Testis (tissue), 3 donors: ENCODE results near the gene JSRP1. TPM values are rescaled to one million over a fixed set of nuclear protein-coding genes. Genes with fewer than 3 reads are reported as not detected.
A peak's percentile ranks its signal among the peaks of the same experiment; 100 is the strongest.

Source experiments
- DNase-seq: peaks from one replicate; pipeline ENCODE4 v3.0.0-alpha.2; 2019
- H3K27ac ChIP-seq, 2 donors: fragments of 200-600 bp; sonication (generic); one replicate each; pipeline ENCODE4 v1.5.1; 2019
- H3K27me3 ChIP-seq: fragments of 200-600 bp; sonication (generic); one replicate; pipeline ENCODE4 v1.5.1; 2019
- H3K36me3 ChIP-seq: fragments of 200-600 bp; sonication (generic); one replicate; pipeline ENCODE4 v1.5.1; 2017; ENCODE audit warnings: low read depth; ENCODE audit errors: missing control alignments
- H3K4me1 ChIP-seq: fragments of 200-600 bp; sonication (generic); one replicate; pipeline ENCODE4 v1.5.1; 2019
- H3K4me3 ChIP-seq, 2 donors: fragments of 200-600 bp; sonication (generic); one replicate each; pipeline ENCODE4 v1.5.1; 2017 to 2019
- H3K9me3 ChIP-seq: fragments of 200-600 bp; sonication (generic); one replicate; pipeline ENCODE4 v1.5.1; 2017
- CTCF ChIP-seq, 3 experiments: fragments of 450-650 bp in 2 of 3; fragments of 200-600 bp in 1 of 3; sonication (generic) in 1 of 3; IDR thresholded peaks; one replicate each; pipeline ENCODE4 v1.5.1; 2016 to 2019; ENCODE audit warnings: antibody characterized with exemption in 3 of 3, mild to moderate bottlenecking in 2 of 3, moderate library complexity in 1 of 3
- POLR2A ChIP-seq: fragments of 450-650 bp; IDR thresholded peaks from one replicate; pipeline ENCODE4 v1.6.1; 2017; ENCODE audit warnings: antibody characterized with exemption, mild to moderate bottlenecking, moderate library complexity
- WGBS, 2 donors: methylation state at CpG; one replicate each; pipeline ENCODE4 v1.1.5; 2018; 5-methylcytosine and 5-hydroxymethylcytosine counted together
- intact Hi-C: fragments of 100-400 bp; cut with DNase I; formaldehyde crosslinking; loops from one replicate; pipeline ENCODE4 v1.15.1; 2023; ENCODE audit warnings: low total_unique reads
- polyA plus RNA-seq: library from polyadenylated mRNA; stranded (reverse); fragments of 350-450 nt; fragmentation: Illumina TruSeq; extraction: RNeasy Lipid Tissue Mini Kit (QIAGEN cat#74804); gene quantifications from one replicate; pipeline ENCODE4 v1.2.3, GENCODE V29; 2014; ENCODE audit warnings: low read depth, low replicate concordance; ENCODE audit not compliant: insufficient read depth
- total RNA-seq, 2 donors: library from RNA; depleted of rRNA; stranded (reverse); fragments of >200 nt; gene quantifications; one replicate each; pipeline ENCODE4 v1.2.3, GENCODE V29; 2016

The JSRP1 gene
- total and polyA plus RNA-seq, 3 donors from 2014 or later: 2.2 to 4.6 (median 2.6) TPM

GRCh38 chr19:2239771-2240770, 16.1 kb downstream of the JSRP1 start:
- Histone ChIP-seq H3K27me3 (no peaks in the 10 kb centered on the region), H3K36me3 (no peaks in the 10 kb centered on the region), H3K27ac (peak overlapping the region in 1 of 2 donors; percentile 10), H3K4me1 (peaks cover 43% of the 10 kb centered on the region), H3K4me3 (peak overlapping the region in 1 of 2 donors; percentile 5), H3K9me3 (no peaks in the 10 kb centered on the region)
- TF ChIP-seq POLR2A (no peak), CTCF (IDR thresholded peaks at IDR 0.05) (no peak)
- intact Hi-C loops: no loop called here
- 26 to 52% methylated on average over 34 of the region's 34 CpGs for WGBS, 2 donors
- peak; percentile 63 for DNase-seq

DNA sequence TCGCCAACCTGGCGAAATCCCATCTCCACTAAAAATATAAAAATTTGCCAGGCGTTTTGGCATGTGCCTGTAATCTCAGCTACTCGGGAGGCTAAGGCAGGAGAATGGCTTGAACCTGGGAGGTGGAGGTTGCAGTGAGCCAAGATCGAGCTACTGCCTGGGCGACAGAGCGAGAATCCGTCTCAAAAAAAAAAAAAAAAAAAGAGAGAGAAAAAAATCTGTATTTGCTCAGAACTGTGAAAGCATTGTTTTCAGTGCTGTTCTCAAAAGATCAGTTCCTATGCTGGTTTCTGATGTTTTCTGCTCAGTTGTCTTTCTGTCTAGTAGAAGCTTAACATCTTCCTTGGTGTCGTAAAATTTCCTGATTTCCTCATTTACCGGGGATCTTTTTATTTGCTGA, 17.0 kb downstream of the JSRP1 start:
- TF ChIP-seq CTCF (IDR thresholded peaks at IDR 0.05) (no peak), POLR2A (no peak)
- no peak overlapping the region for H3K27ac ChIP-seq
- DNase-seq: no peak
- no peaks in the 10 kb centered on the region for H3K27me3 ChIP-seq
- no peaks in the 10 kb centered on the region for H3K36me3 ChIP-seq
- H3K4me1 ChIP-seq: peaks cover 50% of the 10 kb centered on the region
- no peaks in the 10 kb centered on the region for H3K9me3 ChIP-seq
- WGBS, 2 donors: 56 to 85% methylated on average over 10 of the region's 10 CpGs
- H3K4me3 ChIP-seq: no peak overlapping the region
- intact Hi-C loops: no loop called here

GRCh38 chr19:2237869-2238153, 18.4 kb downstream of the JSRP1 start:
- intact Hi-C loops: no loop called here

GRCh38 chr19:2237051-2237868, 19.0 kb downstream of the JSRP1 start:
- Histone ChIP-seq H3K9me3 (no peaks in the 10 kb centered on the region), H3K27me3 (no peaks in the 10 kb centered on the region), H3K27ac (peak overlapping the region; percentile 99 to 100), H3K4me3 (peak overlapping the region; percentile 91 to 98), H3K36me3 (no peaks in the 10 kb centered on the region), H3K4me1 (peaks cover 50% of the 10 kb centered on the region)
- 33 to 47% methylated on average over 33 to 43 of the region's 43 CpGs for WGBS, 2 donors
- intact Hi-C loops: no loop called here
- TF ChIP-seq POLR2A: no peak
- no peak for TF ChIP-seq CTCF (IDR thresholded peaks at IDR 0.05)
- DNase-seq: no peak

More at GRCh38 chr19:2237869-2238153, 18.4 kb downstream of the JSRP1 start:
- TF ChIP-seq POLR2A: no peak
- no peak for TF ChIP-seq CTCF (IDR thresholded peaks at IDR 0.05)
- Histone ChIP-seq H3K4me1 (peaks cover 51% of the 10 kb centered on the region), H3K27ac (no peak overlapping the region), H3K9me3 (no peaks in the 10 kb centered on the region), H3K27me3 (no peaks in the 10 kb centered on the region), H3K36me3 (no peaks in the 10 kb centered on the region), H3K4me3 (peak overlapping the region in 1 of 2 donors; percentile 98)
- 73 to 79% methylated on average over 6 of the region's 6 CpGs for WGBS, 2 donors
- no peak for DNase-seq
